H9 (cell line): Measurements from ENCODE around the gene KRTAP5-1. TPM values are rescaled to one million over a fixed set of nuclear protein-coding genes. Genes with fewer than 3 reads are reported as not detected.
A peak's percentile ranks its signal among the peaks of the same experiment; 100 is the strongest.

Experiments used
- DNase-seq: peaks from one replicate; pipeline ENCODE4 v3.0.0-alpha.2; 2017
- H2AFZ ChIP-seq: one replicate; pipeline ENCODE4 v1.6.1; 2013; ENCODE audit warnings: mild to moderate bottlenecking, low read length, control low read depth, moderate library complexity
- H2AK5ac ChIP-seq: 2 replicates; pipeline ENCODE4 v1.6.1; 2013; ENCODE audit warnings: low read length, control low read depth, mixed read lengths; ENCODE audit not compliant: insufficient read length
- H2BK120ac ChIP-seq: one replicate; pipeline ENCODE4 v1.6.1; 2013; ENCODE audit warnings: low read depth, mild to moderate bottlenecking, low read length, control low read depth, inconsistent platforms; ENCODE audit not compliant: poor library complexity, severe bottlenecking
- H2BK12ac ChIP-seq: 2 replicates; pipeline ENCODE4 v1.6.1; 2013; ENCODE audit warnings: low read length, control low read depth, mixed read lengths, low read depth; ENCODE audit not compliant: insufficient read length
- H2BK15ac ChIP-seq: 2 replicates; pipeline ENCODE4 v1.6.1; 2013; ENCODE audit warnings: low read depth, low read length, control low read depth
- H2BK20ac ChIP-seq: one replicate; pipeline ENCODE4 v1.6.1; 2013; ENCODE audit warnings: low read depth, mild to moderate bottlenecking, low read length, control low read depth, inconsistent platforms; ENCODE audit not compliant: poor library complexity, severe bottlenecking
- H2BK5ac ChIP-seq: 2 replicates; pipeline ENCODE4 v1.6.1; 2013; ENCODE audit warnings: low read length, control low read depth, mixed read lengths; ENCODE audit not compliant: insufficient read length
- H3K14ac ChIP-seq: 2 replicates; pipeline ENCODE4 v1.6.1; 2013; ENCODE audit warnings: low read length, control low read depth; ENCODE audit not compliant: insufficient read depth
- H3K18ac ChIP-seq: 2 replicates; pipeline ENCODE4 v1.6.1; 2013; ENCODE audit warnings: low read depth, mild to moderate bottlenecking, mixed read lengths, low read length, control low read depth; ENCODE audit not compliant: insufficient read length
- H3K23ac ChIP-seq: 2 replicates; pipeline ENCODE4 v1.6.1; 2013; ENCODE audit warnings: low read length, control low read depth, mixed read lengths, low read depth; ENCODE audit not compliant: insufficient read length
- H3K23me2 ChIP-seq: 2 replicates; pipeline ENCODE4 v1.6.1; 2013; ENCODE audit warnings: low read depth, mild to moderate bottlenecking, mixed read lengths, low read length, control low read depth; ENCODE audit not compliant: insufficient read length, poor library complexity, severe bottlenecking
- H3K27ac ChIP-seq: 2 replicates; pipeline ENCODE4 v1.5.1; 2013; ENCODE audit warnings: low read length, control low read depth, mixed read lengths, low read depth; ENCODE audit not compliant: insufficient read length
- H3K27me3 ChIP-seq: 2 replicates; pipeline ENCODE4 v1.6.1; 2013; ENCODE audit warnings: low read length, control low read depth, inconsistent platforms; ENCODE audit not compliant: insufficient read depth
- H3K4ac ChIP-seq: 2 replicates; pipeline ENCODE4 v1.6.1; 2013; ENCODE audit warnings: low read depth, mild to moderate bottlenecking, control low read depth, inconsistent platforms, low read length, moderate library complexity
- H3K4me1 ChIP-seq: 2 replicates; pipeline ENCODE4 v1.6.1; 2013; ENCODE audit warnings: low read length, control low read depth, inconsistent platforms; ENCODE audit not compliant: insufficient read depth
- H3K4me2 ChIP-seq: 2 replicates; pipeline ENCODE4 v1.6.1; 2013; ENCODE audit warnings: low read length, control low read depth, mixed read lengths; ENCODE audit not compliant: insufficient read length, insufficient read depth
- H3K56ac ChIP-seq: 2 replicates; pipeline ENCODE4 v1.6.1; 2013; ENCODE audit warnings: low read depth, mild to moderate bottlenecking, mixed read lengths, low read length, control low read depth; ENCODE audit not compliant: insufficient read length
- H3K79me1 ChIP-seq: 2 replicates; pipeline ENCODE4 v1.6.1; 2013; ENCODE audit warnings: low read depth, mild to moderate bottlenecking, moderate library complexity, low read length, control low read depth, inconsistent platforms; ENCODE audit not compliant: insufficient read depth, poor library complexity, severe bottlenecking
- H3K79me2 ChIP-seq: 2 replicates; pipeline ENCODE4 v1.6.1; 2013; ENCODE audit warnings: low read length, control low read depth, inconsistent platforms; ENCODE audit not compliant: insufficient read depth
- H3K9ac ChIP-seq: 2 replicates; pipeline ENCODE4 v1.6.1; 2013; ENCODE audit warnings: low read length, control low read depth, mixed read lengths; ENCODE audit not compliant: insufficient read length; ENCODE audit errors: extremely low read depth
- H3K9me3 ChIP-seq: one replicate; pipeline ENCODE4 v1.6.1; 2013; ENCODE audit warnings: low read depth, low read length, inconsistent platforms; ENCODE audit not compliant: control insufficient read depth
- H3T11ph ChIP-seq: one replicate; pipeline ENCODE4 v1.6.1; 2013; ENCODE audit warnings: mild to moderate bottlenecking, low read length, control low read depth, inconsistent platforms
- H4K20me1 ChIP-seq: one replicate; pipeline ENCODE4 v1.6.1; 2013; ENCODE audit not compliant: control insufficient read depth, insufficient read length, insufficient read depth
- H4K5ac ChIP-seq: 2 replicates; pipeline ENCODE4 v1.6.1; 2013; ENCODE audit warnings: low read depth, mild to moderate bottlenecking, mixed read lengths, low read length, control low read depth; ENCODE audit not compliant: insufficient read length
- H4K8ac ChIP-seq: replicated peaks from 2 replicates; pipeline ENCODE4 v1.6.1; 2013; ENCODE audit warnings: low read length, control low read depth, mixed read lengths, low read depth; ENCODE audit not compliant: insufficient read length
- H4K91ac ChIP-seq: 2 replicates; pipeline ENCODE4 v1.6.1; 2013; ENCODE audit warnings: low read depth, mild to moderate bottlenecking, moderate library complexity, mixed read lengths, low read length, control low read depth; ENCODE audit not compliant: insufficient read length
- H3K27ac Mint-ChIP-seq, 3 experiments: 2 replicates in 2 of 3; 3 replicates in 1 of 3; pipeline ENCODE4 v1.8.0; 2020 to 2021; ENCODE audit warnings: mixed read lengths in 3 of 3, mild to moderate bottlenecking in 1 of 3, moderate library complexity in 1 of 3
- H3K27me3 Mint-ChIP-seq: 2 replicates; pipeline ENCODE4 v1.8.0; 2021; ENCODE audit warnings: low read depth, mild to moderate bottlenecking, moderate library complexity, mixed read lengths
- H3K36me3 Mint-ChIP-seq, 3 experiments: 2 replicates in 2 of 3; 3 replicates in 1 of 3; pipeline ENCODE4 v1.8.0; 2020 to 2021; ENCODE audit warnings: low read depth in 3 of 3, mixed read lengths in 3 of 3; ENCODE audit not compliant: insufficient read depth in 1 of 3
- H3K4me1 Mint-ChIP-seq, 2 experiments: 2 replicates each; pipeline ENCODE4 v1.8.0; 2020; ENCODE audit warnings: mixed read lengths in 2 of 2
- H3K4me3 Mint-ChIP-seq, 2 experiments: 2 replicates in 1 of 2; 3 replicates in 1 of 2; pipeline ENCODE4 v1.8.0; 2020 to 2021; ENCODE audit warnings: mild to moderate bottlenecking in 2 of 2, mixed read lengths in 2 of 2, moderate library complexity in 1 of 2
- H3K9me3 Mint-ChIP-seq, 2 experiments: 2 replicates in 1 of 2; 3 replicates in 1 of 2; pipeline ENCODE4 v1.8.0; 2020; ENCODE audit warnings: mild to moderate bottlenecking in 2 of 2, mixed read lengths in 2 of 2, moderate library complexity in 1 of 2
- CTCF ChIP-seq: fragments of 200-600 bp; sonication (generic); conservative IDR thresholded peaks from 3 replicates; pipeline ENCODE4 v1.8.0; 2021; ENCODE audit warnings: antibody characterized with exemption, mild to moderate bottlenecking
- WGBS: extraction: QIAGEN DNeasy Blood & Tissue Kit; methylation state at CpG from one replicate; pipeline ENCODE4 v1.1.7; 2013; ENCODE audit warnings: missing lambda C conversion rate, low lambda C conversion rate, mixed read lengths; ENCODE audit not compliant: insufficient read length; ENCODE audit errors: extremely low coverage; 5-methylcytosine and 5-hydroxymethylcytosine counted together
- total RNA-seq: library from RNA; stranded (reverse); gene quantifications from 2 replicates; pipeline ENCODE4 v1.2.1, GENCODE V29; 2021

KRTAP5-1 gene
- total RNA-seq, 1 experiment from 2014 or later: not detected

DNA sequence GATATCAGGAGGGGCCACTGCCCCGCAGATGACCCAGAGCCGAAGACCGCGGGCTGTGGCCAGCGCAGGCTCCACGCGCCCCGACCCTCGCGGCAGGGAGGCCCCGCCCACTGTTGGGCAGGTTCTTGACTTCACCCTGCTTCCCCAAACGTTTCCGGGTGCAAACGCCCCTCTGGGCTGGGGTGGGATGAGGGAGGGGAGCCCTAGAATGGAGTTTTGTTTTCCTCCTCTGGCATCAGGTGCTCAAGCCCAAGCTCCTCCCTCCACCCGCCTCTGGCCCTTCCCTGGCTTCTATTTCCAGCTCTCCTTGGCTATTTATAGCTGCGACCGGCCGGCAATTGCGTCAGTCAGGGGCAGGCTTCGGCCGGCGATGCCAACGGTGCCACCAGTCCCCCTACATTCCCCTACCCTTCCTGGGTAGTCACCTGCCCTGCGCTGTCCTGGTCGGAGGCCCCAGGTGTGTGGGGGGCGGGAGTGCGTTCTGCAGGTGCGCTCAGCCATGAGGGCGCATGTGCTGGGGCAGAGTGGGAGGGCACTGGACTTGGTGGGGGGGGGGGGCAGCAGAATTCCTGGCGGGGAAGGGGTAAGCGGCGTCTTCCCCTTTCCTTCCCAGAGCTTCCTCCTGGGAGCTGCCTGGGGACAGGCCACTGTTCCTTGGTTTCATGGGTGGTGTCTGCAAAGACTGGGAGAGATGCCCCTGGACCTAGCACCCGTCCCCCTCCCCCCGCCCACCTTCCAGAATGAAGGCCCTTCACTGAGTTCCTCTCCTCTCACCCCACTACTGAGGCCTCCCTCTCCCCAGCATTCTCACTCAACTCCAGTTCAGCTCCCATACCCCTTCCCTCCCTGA, 36.6 kb downstream of the KRTAP5-1 start:
- no peak overlapping the region for H3K27ac Mint-ChIP-seq
- H3K27me3 ChIP-seq: peaks cover 8% of the 10 kb centered on the region; the same call in 1 of the 2 replicates

More for the DNA sequence above, 36.6 kb downstream of the KRTAP5-1 start:
- Histone ChIP-seq H2BK120ac (no peak overlapping the region), H3T11ph (no peak overlapping the region), H3K4me2 (peak overlapping the region; percentile 42), H3K18ac (no peak overlapping the region), H2BK20ac (no peak overlapping the region), H3K27ac (no peak overlapping the region), H2AK5ac (no peak overlapping the region), H2AFZ (no peak overlapping the region), H4K8ac (no peak overlapping the region), H3K79me2 (no peaks in the 10 kb centered on the region), H3K4me1 (no peaks in the 10 kb centered on the region), H2BK15ac (no peak overlapping the region), H4K91ac (no peak overlapping the region), H3K9me3 (no peaks in the 10 kb centered on the region), H2BK5ac (no peak overlapping the region), H3K14ac (peak overlapping the region; percentile 53; the same call in 1 of the 2 replicates), H3K9ac (no peak overlapping the region), H4K20me1 (no peaks in the 10 kb centered on the region), H3K23ac (no peak overlapping the region), H3K56ac (no peak overlapping the region), H3K79me1 (no peaks in the 10 kb centered on the region), H4K5ac (no peak overlapping the region), H3K23me2 (peaks cover 17% of the 10 kb centered on the region), H3K4ac (no peak overlapping the region), H2BK12ac (no peak overlapping the region)
- no peaks in the 10 kb centered on the region for H3K36me3 Mint-ChIP-seq
- peak; percentile 83 for DNase-seq
- no peaks in the 10 kb centered on the region for H3K9me3 Mint-ChIP-seq
- no peak for TF ChIP-seq CTCF
- peaks cover 7 to 26% of the 10 kb centered on the region in 2 experiments for H3K4me1 Mint-ChIP-seq
- WGBS: no CpG with 5 or more reads among the region's 34 CpGs
- H3K4me3 Mint-ChIP-seq: peak overlapping the region; percentile 38 to 66; a peak in 4 of 5 replicates
- H3K27me3 Mint-ChIP-seq: peaks cover 75% of the 10 kb centered on the region
